GM21786 (cell line): ENCODE data around the gene NTM.

ENCODE experiments used
- ATAC-seq: cut with Tn5 transposase; IDR thresholded peaks from one replicate; pipeline ENCODE4 v1.9.1; 2021; ENCODE audit not compliant: unreplicated experiment

Gene NTM

DNA sequence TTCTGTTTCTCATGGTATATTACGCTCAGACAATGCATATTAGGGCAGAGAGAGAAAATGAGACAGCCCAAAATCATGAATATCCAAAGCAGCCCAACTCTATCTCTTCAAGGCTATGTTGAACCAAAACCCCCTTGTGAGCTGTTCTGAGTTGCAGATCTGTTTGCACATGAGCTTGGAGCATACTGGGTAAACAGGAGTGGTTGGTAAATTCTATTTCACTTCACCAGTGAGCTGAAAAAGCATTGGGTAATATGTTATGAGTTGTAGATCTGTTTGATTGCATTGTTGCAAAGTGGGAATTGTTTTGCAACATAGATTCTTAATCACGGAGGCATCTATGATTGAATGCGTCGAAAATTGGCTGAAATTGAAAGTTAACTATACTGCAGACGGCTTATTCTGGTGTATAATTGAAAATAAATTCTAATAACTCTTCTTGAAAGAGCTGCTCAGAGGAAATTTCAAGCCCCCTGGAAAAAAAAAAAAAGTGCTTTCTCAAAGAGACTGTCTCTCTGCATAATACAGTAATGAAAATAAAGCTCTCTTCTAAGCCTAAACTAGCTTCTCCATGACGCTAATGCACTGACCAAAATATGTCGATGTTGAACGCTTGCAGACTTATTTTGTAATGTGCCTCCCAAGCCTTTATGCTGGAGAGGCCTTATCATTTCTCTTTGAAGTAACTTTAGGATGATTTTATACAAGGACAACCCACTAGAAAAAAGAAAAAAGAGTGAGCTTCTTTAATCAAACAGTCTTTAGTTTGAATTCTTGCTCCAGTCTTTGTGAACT is 263.7 kb downstream of the NTM start:
- no peak for ATAC-seq

DNA sequence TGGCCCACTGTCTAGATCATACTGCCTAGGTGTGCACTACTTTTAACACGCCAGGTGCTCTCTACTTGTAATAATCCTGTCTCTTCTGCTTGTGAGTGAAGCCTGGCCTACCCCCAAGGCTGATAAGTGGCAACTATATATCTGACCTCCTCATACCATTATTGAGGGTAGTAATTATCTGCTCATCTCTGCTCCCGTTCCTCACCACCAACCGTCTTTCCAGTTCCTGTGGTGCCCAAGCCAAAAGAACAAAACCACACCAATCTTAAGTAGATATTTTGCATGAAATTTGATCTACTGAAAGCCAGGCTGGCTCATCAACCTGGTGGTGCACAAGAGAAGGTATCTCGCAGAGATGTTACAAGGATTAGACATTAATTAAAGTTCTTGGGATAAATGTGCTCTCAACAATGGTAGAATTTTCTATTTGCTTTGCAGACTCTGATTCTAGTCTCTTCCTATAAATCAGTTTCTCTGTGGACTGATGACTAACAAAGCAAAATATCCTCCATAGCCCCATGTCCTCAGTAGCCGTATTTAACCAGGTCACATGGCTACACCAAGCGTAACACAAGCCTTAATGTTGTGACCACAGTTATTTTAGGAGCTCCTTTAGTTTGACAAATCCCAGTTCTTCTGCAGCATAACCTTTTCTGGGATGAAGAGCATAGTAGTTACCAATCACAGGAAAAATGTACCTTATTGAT is 267.2 kb downstream of the NTM start:
- no peak for ATAC-seq

DNA sequence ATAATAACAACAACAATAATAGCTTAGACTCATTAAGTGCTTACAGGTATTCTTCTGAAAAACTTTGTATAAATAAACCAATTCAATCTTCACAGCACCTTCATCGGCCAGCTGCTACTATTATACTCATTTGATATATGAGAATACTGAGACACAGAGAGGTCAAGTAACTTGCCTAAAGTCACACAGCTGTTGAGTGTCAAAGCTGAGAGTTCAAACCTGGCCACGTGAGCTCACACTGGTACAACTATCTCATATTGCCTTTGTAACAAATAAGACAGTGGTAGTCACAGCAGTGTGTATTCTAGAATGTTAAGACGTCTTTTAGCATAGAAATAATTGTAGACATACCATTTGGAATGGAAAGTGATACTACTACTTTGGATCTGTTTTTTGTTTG is 268.5 kb downstream of the NTM start:
- no peak for ATAC-seq

DNA sequence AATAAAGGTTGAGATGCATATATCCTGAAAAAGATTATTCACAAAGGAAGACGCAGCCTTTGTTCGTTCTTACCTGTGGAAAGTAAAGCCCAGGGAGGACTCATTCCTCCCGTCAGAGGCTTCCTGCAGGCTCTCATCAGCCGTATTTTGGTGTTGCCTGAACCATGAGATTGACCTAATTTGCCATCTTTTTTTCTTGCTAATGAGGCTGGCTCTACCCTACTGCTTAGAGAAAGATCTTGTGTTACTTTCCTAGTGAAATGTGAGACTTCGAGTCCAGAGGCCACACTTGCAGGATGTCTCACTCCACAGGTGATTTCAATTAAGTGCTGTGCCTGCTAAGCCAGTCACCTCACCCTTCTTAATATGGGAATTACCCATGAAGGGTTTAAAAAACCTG is 269.9 kb downstream of the NTM start:
- ATAC-seq: no peak

DNA sequence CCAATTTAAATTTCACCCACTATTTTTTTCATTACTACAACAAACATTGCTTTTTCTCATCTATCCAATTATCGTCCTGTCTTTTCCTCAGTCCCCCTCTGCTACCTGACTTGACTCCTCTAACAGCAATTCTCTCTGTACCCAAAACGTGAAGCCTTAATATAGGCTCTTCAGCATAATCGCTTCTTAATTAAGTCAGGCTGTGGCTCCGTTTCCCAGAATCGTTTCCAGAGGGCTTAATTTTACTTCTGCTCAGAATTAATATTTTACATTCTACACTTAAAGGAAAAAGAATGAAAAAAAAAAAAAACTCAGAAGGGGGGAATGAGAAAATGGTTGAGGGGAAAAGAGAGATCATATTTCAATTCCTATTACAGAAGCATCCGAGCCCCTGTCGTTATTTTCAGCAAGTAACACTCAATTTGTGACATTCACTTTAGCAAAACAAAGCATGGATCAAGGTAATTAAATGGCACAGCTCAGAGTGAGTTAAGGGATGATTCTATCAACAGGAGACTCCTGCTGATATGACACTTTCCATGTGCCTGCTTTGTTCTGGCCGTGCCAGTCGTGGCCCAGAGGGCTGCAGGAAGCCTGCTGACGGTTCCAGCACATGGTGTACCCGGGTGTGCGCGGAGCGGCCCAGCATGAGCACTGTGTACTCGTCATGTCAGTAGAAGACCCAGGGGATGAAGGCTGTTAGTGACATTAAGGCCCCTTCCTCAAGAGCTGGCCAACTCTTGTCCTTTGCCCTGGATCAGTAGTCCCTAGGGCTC is 272.5 kb downstream of the NTM start:
- ATAC-seq: no peak

DNA sequence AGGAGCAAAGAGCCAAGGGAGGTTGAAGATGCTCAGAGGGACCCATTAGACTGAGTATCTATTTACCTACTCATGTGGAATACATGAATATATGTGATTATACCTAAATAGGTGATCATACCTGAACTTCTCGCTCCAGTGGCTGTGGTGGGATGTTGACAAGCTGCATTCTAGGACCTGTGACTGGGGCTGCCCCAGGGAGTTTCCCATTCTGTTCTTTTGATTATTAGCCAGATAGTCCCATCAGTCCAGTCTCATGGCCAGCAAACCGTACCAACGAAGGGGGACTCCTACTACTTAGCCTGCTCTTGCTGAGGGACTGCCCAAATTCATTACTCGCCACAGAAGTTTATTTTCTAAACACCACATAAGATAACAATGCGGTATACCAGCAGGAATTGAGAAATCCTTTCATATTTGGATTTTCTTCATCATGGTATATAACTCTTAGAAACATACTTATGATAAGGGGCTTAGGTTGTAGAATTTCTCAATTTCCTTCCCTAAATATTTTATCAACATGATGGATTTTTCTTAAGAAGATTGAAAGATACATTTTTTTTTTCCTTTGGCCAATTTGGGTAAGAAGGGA is 273.9 kb downstream of the NTM start:
- no peak for ATAC-seq

DNA sequence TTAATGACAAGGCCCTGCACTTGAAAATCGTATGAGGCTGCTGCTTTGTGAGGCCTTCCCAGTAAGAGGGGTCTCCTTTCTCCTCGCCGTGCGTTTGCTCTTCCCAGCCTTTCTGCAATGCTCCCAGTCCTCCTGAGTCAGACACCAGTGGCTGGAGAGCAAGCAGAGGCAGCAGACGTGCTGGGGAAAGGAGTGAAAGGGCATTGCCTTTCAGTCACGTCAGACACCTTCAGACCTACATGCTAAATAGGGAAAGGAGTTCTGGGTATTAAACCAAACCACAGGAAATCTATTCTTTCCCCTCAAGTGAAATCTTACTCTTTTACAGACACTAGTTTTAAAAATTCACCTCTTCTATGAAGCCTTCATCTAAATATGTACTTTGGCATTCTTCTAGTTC is 274.8 kb downstream of the NTM start:
- no peak for ATAC-seq

DNA sequence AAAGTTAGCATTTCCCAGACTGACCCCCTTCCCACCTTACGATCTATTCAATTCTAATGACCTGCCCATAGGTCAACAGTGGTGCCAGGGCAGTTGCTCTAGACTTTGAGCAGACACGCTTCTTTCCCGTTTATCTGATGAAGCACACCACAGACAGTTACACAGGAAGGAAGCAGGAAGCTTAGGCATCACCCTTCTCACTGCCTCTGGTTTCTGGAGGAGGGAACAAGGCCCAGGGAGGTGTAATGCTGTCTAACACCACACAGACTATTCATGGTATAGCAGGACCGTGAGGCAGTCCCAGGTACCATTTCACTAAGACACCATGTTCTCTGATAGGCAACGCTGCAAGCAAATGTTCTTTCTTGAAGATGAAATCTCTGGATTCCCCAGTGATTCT is 279.4 kb downstream of the NTM start:
- ATAC-seq: no peak

DNA sequence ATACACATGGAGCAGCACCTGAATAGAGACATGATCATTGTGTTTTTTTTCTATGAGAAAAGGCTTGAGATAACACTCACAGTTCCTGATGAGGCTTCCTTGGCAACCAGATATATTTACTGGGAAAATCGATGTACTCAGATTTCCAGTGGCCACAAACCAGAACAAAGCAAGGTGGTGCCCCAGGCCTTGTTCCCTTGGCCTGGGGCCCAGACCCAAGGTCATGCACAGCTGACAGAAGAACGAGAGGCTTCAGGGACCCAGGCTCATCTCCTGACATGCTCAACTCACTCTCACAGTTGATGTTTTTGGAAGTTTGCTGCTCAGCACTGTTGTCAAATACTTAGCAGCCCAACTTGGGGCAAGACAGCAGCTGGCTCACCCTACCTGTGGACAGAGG is 281.8 kb downstream of the NTM start:
- no peak for ATAC-seq

DNA sequence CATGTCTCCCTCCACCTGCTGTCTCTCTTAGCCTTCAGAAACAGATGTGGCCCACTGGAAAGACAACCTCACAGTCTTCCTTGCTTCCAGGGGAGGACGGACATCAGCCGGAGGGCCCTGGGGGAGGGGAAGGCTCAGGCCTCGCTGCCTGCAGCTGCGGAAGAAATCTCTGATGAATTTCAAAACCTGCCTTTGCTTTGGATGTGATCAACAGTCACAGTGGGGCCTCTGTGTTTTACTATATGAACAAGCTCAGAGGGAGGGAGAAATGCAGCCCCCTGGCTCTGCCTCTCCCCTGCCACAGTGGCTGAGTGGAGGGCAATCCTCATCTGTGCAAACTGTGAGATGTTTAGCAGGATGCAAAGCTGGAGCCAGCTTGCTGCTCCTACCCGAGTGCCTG is 282.8 kb downstream of the NTM start:
- ATAC-seq: no peak

DNA sequence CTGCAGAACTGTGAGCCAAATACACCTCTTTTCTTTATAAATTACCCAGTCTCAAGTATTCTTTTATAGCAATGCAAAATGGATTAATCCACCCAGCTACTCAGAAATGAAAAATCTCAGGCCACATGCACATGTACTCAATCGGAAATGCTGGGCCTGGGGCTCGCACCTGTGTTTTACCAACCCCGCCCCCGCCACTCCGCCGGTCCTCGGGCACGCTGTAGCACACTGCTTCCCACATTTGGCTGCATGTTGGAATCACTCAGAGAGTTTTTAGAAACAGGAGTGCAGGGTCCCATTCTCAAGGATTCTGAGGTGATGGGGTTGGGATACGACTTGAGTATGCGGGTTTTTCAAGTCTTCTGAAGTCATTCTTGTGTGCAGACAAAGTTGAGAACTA is 284.4 kb downstream of the NTM start:
- no peak for ATAC-seq

DNA sequence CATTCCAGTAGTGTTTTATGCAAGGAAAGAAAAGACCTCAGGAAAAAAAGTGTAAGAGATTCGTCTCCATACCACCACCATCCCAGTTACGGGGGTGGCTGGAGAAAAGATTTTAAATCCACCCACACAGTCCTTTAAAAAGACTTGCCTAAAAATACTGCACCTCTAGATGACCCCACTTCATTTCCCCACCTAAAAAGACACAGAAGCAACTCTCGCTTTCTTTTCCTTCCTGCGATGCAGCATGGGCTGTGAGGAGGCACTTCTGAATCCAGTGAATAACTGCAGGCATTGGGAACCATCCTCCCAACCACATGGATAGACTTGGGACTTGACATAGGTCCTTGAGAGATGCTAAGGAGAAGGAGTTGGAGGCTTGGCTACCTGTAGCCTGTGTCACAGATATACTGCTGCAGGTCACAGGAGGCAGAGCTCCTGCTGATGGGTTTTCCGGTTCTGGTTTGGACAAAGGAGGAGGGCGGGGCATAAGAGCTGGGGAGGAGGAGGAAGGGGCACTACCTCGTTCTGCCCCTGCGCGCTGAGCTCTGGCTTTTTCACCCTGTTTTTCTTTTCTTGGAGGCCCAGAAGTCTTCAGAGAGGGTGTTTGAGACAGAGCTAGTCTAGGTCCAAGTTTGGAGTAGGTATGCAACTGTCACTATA is 285.9 kb downstream of the NTM start:
- ATAC-seq: no peak

DNA sequence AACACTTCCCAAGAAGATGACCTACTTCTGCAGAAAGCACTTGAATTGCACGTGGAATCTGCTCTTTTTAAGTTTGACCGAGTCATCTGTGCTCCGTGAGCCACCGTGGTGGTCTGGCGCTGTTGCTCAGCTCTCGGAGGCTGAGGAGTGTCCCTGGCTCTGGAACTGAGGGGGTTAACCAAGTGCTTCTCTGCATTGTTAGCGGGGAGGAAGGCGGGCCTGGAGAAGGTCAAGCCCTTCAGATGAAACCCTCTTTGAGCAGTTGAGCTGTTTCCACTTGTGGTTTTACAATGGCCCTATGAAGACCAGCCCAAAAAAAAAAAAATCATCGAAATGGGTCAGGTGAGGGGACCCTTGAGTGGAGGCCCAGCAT is 286.4 kb downstream of the NTM start:
- ATAC-seq: no peak

DNA sequence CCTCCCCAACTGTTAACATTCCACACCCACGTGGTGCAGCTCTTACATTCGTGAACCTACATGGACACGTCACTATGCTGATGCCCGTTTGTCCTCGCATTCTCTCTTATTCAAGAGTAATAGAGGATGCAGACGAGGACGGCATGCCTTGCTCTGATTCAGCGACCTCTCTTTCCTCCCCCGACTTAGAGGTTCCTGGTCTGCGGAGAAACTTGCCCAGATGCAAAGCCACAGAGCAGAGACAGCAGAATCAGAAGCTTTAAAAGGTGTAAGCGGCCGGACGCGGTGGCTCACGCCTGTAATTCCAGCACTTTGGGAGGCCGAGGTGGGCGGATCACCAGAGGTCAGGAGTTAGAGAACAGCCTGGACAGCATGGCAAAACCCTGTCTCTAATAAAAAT is 288.0 kb downstream of the NTM start:
- no peak for ATAC-seq

DNA sequence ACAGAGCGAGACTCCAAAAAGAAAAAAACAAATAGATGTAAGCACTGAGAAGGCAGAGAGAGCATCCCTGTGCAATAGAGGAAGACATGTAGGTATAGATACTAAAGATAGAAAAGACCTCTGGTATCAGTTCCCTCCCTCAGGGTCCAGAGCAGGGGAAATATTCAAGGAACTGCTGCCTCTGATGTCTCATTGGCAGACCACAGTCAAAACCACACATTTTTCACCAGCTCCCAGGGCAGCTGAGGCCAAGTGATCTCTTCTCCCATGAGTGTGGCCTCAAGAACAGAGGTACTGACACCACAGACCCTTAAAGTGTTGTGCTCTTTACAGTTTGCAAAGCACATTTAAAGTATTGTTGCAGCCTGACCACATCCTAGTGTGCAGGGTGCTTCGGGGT is 288.5 kb downstream of the NTM start:
- no peak for ATAC-seq

DNA sequence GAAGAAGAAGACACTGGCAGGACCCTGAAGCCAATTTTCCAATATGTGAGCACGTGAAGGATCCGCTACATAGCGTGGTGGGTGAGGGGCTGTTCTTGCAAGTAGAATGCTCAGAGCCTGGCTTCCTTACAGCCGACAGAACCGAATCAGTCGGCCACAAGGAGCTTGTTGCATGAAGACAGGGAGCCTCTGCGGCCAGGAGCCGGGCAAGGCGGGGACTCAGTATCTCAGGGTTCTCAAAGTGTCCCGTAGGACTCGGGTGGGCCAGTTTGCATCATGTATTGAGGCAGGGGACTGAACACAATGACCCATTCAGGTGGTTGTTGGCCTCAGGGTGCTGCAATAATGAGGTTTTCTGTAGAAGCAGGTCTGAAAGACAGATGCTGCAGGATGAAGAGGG is 289.5 kb downstream of the NTM start:
- ATAC-seq: no peak

DNA sequence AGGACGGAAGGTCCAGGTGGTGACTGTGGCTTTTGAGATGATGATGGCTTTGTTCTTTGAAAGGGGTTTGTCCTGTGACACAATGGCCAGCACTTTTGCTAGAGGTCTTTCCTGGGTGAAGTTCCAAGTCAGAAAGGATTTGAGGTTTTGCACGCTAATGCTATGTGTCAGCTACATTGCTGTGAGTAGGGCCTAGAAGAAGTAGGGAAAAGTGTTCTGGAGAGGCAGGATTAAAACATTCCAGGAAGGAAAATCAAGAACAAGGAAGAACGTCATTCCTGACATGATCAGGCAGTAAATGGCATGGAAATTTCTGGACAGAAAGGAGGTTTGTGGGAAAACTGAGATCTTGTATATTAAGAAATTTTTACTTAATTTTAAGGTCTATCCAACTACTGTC is 290.7 kb downstream of the NTM start:
- ATAC-seq: no peak

DNA sequence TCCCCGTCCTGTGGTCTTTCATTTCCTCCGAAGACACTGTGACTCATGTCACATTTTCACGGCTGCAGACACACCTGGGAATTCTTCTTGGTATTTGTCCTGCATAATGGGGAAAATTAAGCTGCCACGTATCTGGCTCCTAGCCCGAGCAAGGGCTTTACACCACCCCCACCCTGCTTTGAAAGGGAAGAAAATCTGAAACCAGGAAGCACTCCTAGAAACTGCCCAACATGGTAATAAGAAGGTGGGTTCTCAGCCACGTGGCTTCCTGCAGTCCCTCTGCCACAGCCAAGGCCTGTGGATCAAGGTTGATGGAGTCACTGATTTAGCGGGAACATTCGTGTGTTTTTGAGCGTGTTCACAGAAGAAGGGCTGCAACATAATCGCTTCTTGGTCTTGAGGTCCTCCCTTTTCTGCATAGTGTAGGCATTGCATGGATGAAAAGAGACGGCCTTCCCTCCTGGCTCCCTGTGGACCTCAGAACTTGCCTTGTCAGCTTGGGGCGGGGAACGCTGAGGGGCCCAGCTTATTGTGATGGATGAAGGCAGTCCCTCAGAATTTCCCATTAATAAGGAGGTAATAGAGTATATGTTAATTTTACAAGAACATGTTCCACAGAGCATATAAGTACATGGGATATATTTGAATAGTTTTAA is 292.0 kb downstream of the NTM start:
- no peak for ATAC-seq

DNA sequence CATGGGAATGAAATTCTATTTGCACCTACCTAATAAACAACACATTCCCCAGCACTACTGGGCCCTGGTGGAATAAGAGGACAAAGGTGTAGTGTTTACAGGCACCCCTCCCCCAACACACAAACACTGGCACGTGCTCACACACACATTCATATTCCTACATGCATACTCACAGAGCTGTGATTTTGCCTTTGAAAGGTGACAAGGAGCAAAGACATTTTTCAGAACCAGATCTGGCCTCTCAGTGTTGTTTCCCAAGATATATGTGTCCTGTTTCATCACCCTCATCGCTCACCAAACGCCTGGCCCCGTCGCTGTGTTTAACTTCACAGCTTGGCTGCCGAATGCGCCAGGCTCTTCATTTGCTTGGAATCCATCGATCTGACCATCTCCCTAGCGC is 292.6 kb downstream of the NTM start:
- ATAC-seq: no peak

DNA sequence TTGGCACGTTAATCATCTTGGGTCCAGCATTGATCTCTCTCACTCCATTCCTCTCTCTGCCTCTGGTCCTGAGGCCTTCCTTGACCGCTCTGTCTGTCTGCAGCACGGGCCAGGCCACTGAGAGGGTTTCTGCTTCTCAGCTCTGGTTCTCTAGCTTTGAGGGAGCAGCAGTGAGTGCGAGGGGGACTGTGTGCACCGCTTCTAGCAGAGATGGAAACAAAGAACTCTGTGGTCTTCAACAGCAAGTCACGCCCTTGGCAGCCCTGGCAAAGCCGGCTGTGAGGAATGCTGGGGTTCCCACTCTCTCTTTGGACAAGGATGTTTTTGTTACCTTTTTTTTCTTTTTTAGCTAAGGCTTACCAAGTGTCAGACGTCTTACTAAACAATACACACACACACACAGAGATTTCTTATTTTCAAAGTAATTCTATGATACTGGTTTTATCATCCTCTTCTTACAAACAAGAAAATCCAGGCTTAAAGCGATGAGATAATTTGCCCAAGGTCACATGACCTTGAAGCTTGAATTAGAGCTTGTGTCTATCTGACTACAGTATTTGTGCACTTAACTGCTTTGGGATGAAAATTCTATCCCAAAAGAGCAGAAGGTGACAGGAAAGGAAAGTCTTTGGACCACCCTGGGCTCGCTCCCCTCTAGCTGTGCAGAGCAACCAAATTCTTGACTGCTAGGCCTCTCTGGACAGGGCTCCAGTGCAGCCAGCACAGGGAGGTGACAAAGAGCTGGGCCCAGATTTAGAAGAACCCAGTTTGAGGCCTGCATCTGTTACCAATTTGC is 293.2 kb downstream of the NTM start:
- ATAC-seq: no peak
